Measurements from ENCODE around the gene AKR1A1.

DNA sequence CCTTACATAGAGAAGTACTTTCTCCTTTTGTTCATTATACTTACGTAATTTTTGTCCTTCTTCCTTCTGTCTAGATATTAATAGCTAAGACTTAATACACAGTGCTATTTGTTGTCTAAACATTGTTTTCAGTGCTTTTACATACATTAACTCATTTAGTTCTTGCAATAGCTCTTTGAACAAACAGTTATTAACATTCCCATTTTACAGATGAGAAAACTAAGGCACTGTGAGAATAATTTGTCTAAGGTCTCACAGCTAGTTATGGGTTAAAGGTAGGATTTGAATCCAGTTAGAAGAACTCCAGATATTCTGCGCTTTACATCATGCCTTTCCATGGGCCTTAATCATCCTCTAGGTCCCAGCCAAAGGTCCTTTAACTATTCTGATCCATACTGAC is 53.6 kb downstream of the AKR1A1 start:
- TF ChIP-seq CTCF (IDR thresholded peaks at IDR 0.05) (no peak), POLR2A (IDR thresholded peaks at IDR 0.05) (no peak)
